Measurements from ENCODE around the gene RNU5D-1. TPM values are rescaled to one million over a fixed set of nuclear protein-coding genes. Genes with fewer than 3 reads are reported as not detected.

The RNU5D-1 gene
- total RNA-seq, 2 donors from 2014 or later, result not detected

DNA sequence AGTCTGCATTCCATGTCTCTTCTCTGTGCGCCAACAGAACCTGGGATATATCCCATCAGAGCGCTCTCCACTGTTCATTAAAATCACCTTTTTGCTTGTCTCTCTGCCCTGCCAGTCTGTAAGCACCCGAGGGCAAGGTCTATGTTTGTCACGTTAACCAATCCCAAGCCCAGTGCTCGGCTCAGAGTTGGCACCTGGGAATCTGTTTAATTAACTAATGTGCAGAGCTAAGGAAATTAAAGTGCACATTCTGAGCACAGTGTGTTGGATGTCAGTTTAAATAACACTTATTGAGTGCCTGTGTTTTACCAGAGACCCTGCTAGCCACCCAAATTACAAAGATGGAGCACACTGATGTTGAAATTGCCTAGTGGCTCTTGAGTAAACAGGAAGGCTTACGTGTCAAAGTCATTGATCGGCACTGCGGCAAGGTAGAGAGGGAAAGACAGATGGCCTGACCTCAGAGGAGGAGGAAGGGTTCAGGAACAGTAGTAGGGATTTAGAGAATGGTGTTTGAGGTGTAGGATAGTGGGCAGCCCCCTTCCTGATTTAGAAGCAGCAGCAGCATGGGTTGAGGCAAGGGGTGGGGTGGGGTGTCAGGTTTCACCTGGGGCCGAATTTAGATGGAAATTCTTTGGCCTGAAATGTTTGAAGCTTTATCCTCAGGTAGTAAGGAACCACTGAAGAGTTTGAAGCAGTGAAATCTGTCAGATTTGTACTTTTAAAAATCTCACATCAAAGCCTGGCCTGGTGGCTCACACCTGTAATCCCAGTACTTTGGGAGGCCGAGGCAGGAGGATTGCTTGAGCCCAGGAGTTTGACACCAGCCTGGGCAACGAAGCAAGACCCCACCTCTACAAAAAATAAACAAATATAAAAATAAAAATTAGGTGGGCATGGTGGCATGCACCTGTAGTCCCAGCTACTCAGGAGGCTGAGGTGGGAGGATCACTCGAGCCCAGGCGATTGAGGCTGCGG lies 48.8 kb downstream of the RNU5D-1 start:
- no peak for DNase-seq (ENCODE audit: low spot score)

More for the DNA sequence above, 48.8 kb downstream of the RNU5D-1 start:
- intact Hi-C loops (cut with DNase I), result loop anchor here in 1 of 2 donors (5.0 kb wide), 1 partner anchor 520 kb away; no protein-coding TSS in a partner anchor

Other genes starting within 250 kb of the RNU5D-1 start
- 1 to 10 TPM; 3.8 to 5.3 TPM for gene TMEM53, start 56.7 kb downstream of the RNU5D-1 start, total RNA-seq
- 1 to 10 TPM; 1.0 to 1.6 TPM for gene ARMH1, start 56.5 kb downstream of the RNU5D-1 start, total RNA-seq
- gene KIF2C, start 8.7 kb upstream of the RNU5D-1 start, total RNA-seq, result under 1 TPM; 0.43 to 0.93 TPM
- gene RPS8, start 44.4 kb upstream of the RNU5D-1 start, total RNA-seq, result 1,000 to 10,000 TPM; 1,440 to 1,494 TPM
- gene BEST4, start 57.0 kb upstream of the RNU5D-1 start, total RNA-seq, result under 1 TPM; 0.37 to 0.38 TPM
- 10 to 100 TPM; 20.1 to 32.7 TPM for gene PLK3, start 69.2 kb upstream of the RNU5D-1 start, total RNA-seq
- not detected for gene DYNLT4, start 76.2 kb upstream of the RNU5D-1 start, total RNA-seq
- gene BTBD19, start 77.4 kb upstream of the RNU5D-1 start, total RNA-seq, result 10 to 100 TPM; 13.5 to 22.2 TPM
- gene PTCH2, start 112.1 kb upstream of the RNU5D-1 start, total RNA-seq, result 1 to 10 TPM; 1.6 to 2.1 TPM

Data from posterior vena cava (tissue), 2 donors.